ENCODE data around the gene CAV1.

CAV1 gene

GRCh38 chr7:116579322-116579721 lies 54.5 kb downstream of the CAV1 start:
- no peak overlapping the region for H3K4me3 ChIP-seq (ENCODE audit: low read depth, low read length)
- DNase-seq (ENCODE audit: low read depth): no peak
- TF ChIP-seq, protein P1, sequence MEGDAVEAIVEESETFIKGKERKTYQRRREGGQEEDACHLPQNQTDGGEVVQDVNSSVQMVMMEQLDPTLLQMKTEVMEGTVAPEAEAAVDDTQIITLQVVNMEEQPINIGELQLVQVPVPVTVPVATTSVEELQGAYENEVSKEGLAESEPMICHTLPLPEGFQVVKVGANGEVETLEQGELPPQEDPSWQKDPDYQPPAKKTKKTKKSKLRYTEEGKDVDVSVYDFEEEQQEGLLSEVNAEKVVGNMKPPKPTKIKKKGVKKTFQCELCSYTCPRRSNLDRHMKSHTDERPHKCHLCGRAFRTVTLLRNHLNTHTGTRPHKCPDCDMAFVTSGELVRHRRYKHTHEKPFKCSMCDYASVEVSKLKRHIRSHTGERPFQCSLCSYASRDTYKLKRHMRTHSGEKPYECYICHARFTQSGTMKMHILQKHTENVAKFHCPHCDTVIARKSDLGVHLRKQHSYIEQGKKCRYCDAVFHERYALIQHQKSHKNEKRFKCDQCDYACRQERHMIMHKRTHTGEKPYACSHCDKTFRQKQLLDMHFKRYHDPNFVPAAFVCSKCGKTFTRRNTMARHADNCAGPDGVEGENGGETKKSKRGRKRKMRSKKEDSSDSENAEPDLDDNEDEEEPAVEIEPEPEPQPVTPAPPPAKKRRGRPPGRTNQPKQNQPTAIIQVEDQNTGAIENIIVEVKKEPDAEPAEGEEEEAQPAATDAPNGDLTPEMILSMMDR (conservative IDR thresholded peaks at IDR 0.05; ENCODE audit: low read depth, low read length): no peak

- H3K4me3 ChIP-seq (ENCODE audit: low read depth, low read length): no peak overlapping the region
- no peak for DNase-seq (ENCODE audit: low read depth)
- TF ChIP-seq, protein P1 (conservative IDR thresholded peaks at IDR 0.05; ENCODE audit: low read depth, low read length): no peak
These were observed 55.0 kb downstream of the CAV1 start for GRCh38 chr7:116579835-116580234.

- peak; percentile 39 for DNase-seq (ENCODE audit: low read depth)
- TF ChIP-seq, protein P1 (conservative IDR thresholded peaks at IDR 0.05; ENCODE audit: low read depth, low read length): peak; percentile 46
- no peak overlapping the region for H3K4me3 ChIP-seq (ENCODE audit: low read depth, low read length)
These were observed 57.4 kb downstream of the CAV1 start for GRCh38 chr7:116582164-116582732.

DNA sequence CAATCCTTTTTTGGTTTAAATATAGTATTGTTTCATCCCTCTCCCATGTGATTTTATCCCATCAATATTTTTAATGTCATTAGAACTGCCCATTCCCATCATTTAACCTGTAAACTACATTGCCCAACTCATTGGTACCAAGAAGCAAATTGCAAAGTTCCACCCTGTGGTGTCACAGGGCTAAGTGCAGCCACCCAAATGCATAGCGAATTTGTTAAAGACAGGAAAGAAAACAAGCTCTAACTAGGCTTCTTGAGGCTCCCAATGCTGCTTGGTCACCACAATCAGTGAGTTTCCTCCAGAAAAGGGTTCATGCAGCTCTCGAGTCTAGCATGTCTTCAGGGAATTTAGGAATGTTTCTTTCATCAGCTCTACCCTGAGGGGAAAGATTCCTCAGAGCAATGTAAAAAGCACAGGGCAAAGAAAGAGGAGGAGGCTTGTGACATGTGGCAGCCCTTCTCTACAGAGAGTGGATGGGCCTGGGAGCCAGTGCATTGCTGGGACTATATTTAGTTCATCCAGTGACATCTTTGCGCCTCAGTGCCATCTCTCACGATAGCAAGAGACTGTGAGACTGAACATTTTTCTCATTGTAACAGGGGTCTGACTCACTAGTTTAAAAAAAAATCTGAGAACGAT lies 58.1 kb downstream of the CAV1 start:
- peak; percentile 79 for DNase-seq (ENCODE audit: low read depth)
- TF ChIP-seq, protein P1 (conservative IDR thresholded peaks at IDR 0.05; ENCODE audit: low read depth, low read length): no peak

DNA sequence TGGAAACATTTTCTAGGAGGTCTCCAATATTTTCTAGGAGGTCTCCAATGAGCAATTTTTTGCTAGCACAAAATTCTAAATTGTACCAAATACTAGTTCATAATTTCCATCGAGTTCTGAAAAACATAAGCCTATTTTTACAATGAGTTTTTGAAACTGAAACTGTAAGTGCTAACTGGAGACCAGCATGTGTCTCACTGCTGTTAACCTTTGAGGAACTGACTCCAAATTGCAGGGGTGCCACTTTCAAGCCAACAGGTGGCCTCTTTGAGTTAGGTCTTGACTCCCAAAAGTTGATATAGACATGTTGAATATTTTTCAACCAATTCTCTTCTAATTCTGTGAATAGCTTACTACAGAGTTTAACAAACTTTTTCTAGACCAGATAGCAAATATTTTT lies 58.8 kb downstream of the CAV1 start:
- no peak overlapping the region for H3K4me3 ChIP-seq (ENCODE audit: low read depth, low read length)
- TF ChIP-seq, protein P1 (conservative IDR thresholded peaks at IDR 0.05; ENCODE audit: low read depth, low read length): no peak
- DNase-seq (ENCODE audit: low read depth): peak; percentile 44

More for the DNA sequence above, 58.1 kb downstream of the CAV1 start:
- no peak overlapping the region for H3K4me3 ChIP-seq (ENCODE audit: low read depth, low read length)

- no peak overlapping the region for H3K4me3 ChIP-seq (ENCODE audit: low read depth, low read length)
- TF ChIP-seq, protein P1 (conservative IDR thresholded peaks at IDR 0.05; ENCODE audit: low read depth, low read length): no peak
- no peak for DNase-seq (ENCODE audit: low read depth)
These were observed 59.9 kb downstream of the CAV1 start for GRCh38 chr7:116584721-116585120.

DNA sequence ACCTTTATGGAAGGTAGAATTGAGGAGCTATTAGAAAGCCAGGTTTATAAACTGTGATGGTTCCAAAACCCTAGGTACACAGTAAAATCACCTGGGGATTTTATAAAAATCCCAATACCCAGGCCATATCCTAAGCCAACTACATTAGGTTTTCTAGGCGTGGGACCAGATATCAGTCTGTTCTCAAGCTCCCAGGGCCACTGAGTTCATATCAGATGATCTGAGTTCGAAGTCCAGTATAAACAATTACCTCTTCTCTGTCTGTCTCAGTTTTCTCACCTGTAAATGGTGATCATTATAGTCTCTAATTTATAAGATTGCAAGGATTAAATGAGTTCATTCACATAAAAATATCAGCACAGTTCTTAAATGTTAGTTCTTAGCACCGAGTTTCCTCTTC lies 60.6 kb downstream of the CAV1 start:
- TF ChIP-seq, protein P1 (conservative IDR thresholded peaks at IDR 0.05; ENCODE audit: low read depth, low read length): no peak
- H3K4me3 ChIP-seq (ENCODE audit: low read depth, low read length): no peak overlapping the region
- no peak for DNase-seq (ENCODE audit: low read depth)

Data from choroid plexus epithelial cell (primary cell).